ENCODE data around the gene CPNE2.
"Not testable (repeated sequence)": the region's sequence is repeated elsewhere in the genome, so short reads cannot be mapped to it uniquely, and the experiment has no call there.

CPNE2 gene

GRCh38 chr16:57091975-57092785 is at the start of gene CPNE2:
Gene CPNE2 (plus strand): TSS chr16:57092583. CDS start chr16:57110743, 18,160 bp downstream.
- DNase-seq (ENCODE audit: low read depth in 2 of 3, low spot score in 1 of 3): peak in 1 of 3 donors; percentile 30

GRCh38 chr16:57043248-57043647 is 49.1 kb upstream of the CPNE2 start:
- DNase-seq (ENCODE audit: low read depth in 2 of 3, low spot score in 1 of 3): no peak

GRCh38 chr16:57044931-57045693 is 47.3 kb upstream of the CPNE2 start:
- no peak for DNase-seq (ENCODE audit: low read depth in 2 of 3, low spot score in 1 of 3)

GRCh38 chr16:57045694-57046381 is 46.5 kb upstream of the CPNE2 start:
- DNase-seq (ENCODE audit: low read depth in 2 of 3, low spot score in 1 of 3): no peak

- no peak for DNase-seq (ENCODE audit: low read depth in 2 of 3, low spot score in 1 of 3)
Measured at GRCh38 chr16:57048095-57048494, 44.3 kb upstream of the CPNE2 start.

GRCh38 chr16:57049678-57050077 is 42.7 kb upstream of the CPNE2 start:
- DNase-seq (ENCODE audit: low read depth in 2 of 3, low spot score in 1 of 3): no peak

GRCh38 chr16:57051696-57052228 is 40.6 kb upstream of the CPNE2 start:
- DNase-seq (ENCODE audit: low read depth in 2 of 3, low spot score in 1 of 3): no peak

- DNase-seq (ENCODE audit: low read depth in 2 of 3, low spot score in 1 of 3): no peak
Measured at GRCh38 chr16:57053206-57053605, 39.2 kb upstream of the CPNE2 start.

GRCh38 chr16:57054338-57054737 is 38.0 kb upstream of the CPNE2 start:
- DNase-seq (ENCODE audit: low read depth in 2 of 3, low spot score in 1 of 3): no peak

GRCh38 chr16:57054771-57055170 is 37.6 kb upstream of the CPNE2 start:
- DNase-seq (ENCODE audit: low read depth in 2 of 3, low spot score in 1 of 3): no peak

GRCh38 chr16:57055671-57056070 is 36.7 kb upstream of the CPNE2 start:
- DNase-seq (ENCODE audit: low read depth in 2 of 3, low spot score in 1 of 3): no peak

GRCh38 chr16:57058291-57058861 is 34.0 kb upstream of the CPNE2 start:
- DNase-seq (ENCODE audit: low read depth in 2 of 3, low spot score in 1 of 3): no peak

- no peak for DNase-seq (ENCODE audit: low read depth in 2 of 3, low spot score in 1 of 3)
Measured at GRCh38 chr16:57060323-57061083, 31.9 kb upstream of the CPNE2 start.

GRCh38 chr16:57061084-57061905 is 31.1 kb upstream of the CPNE2 start:
- no peak for DNase-seq (ENCODE audit: low read depth in 2 of 3, low spot score in 1 of 3)

- no peak for DNase-seq (ENCODE audit: low read depth in 2 of 3, low spot score in 1 of 3)
Measured at GRCh38 chr16:57062329-57062728, 30.1 kb upstream of the CPNE2 start.

- not testable (repeated sequence) for DNase-seq (ENCODE audit: low read depth in 2 of 3, low spot score in 1 of 3)
Measured at GRCh38 chr16:57063189-57063588, 29.2 kb upstream of the CPNE2 start.

- DNase-seq (ENCODE audit: low read depth in 2 of 3, low spot score in 1 of 3): no peak
Measured at GRCh38 chr16:57064995-57065394, 27.4 kb upstream of the CPNE2 start.

GRCh38 chr16:57066625-57067024 is 25.8 kb upstream of the CPNE2 start:
- no peak for DNase-seq (ENCODE audit: low read depth in 2 of 3, low spot score in 1 of 3)

- no peak for DNase-seq (ENCODE audit: low read depth in 2 of 3, low spot score in 1 of 3)
Measured at GRCh38 chr16:57067347-57067746, 25.0 kb upstream of the CPNE2 start.

- DNase-seq (ENCODE audit: low read depth in 2 of 3, low spot score in 1 of 3): no peak
Measured at GRCh38 chr16:57069053-57069452, 23.3 kb upstream of the CPNE2 start.

All from stimulated activated CD4-positive, alpha-beta T cell treated with anti-CD3 and anti-CD28 coated beads, Interleukin-12 subunit alpha, Interleukin-12 subunit beta, amount 100 ng/mL, for 48 hours (primary cell).